GM19438 (cell line): ENCODE data around the gene HDAC8.
"Not testable (repeated sequence)": the region's sequence is repeated elsewhere in the genome, so short reads cannot be mapped to it uniquely, and the experiment has no call there.

Source experiments
- ATAC-seq: cut with Tn5 transposase; IDR thresholded peaks from one replicate; pipeline ENCODE4 v1.9.1; 2021; ENCODE audit warnings: low read depth; ENCODE audit not compliant: unreplicated experiment

Gene HDAC8

DNA sequence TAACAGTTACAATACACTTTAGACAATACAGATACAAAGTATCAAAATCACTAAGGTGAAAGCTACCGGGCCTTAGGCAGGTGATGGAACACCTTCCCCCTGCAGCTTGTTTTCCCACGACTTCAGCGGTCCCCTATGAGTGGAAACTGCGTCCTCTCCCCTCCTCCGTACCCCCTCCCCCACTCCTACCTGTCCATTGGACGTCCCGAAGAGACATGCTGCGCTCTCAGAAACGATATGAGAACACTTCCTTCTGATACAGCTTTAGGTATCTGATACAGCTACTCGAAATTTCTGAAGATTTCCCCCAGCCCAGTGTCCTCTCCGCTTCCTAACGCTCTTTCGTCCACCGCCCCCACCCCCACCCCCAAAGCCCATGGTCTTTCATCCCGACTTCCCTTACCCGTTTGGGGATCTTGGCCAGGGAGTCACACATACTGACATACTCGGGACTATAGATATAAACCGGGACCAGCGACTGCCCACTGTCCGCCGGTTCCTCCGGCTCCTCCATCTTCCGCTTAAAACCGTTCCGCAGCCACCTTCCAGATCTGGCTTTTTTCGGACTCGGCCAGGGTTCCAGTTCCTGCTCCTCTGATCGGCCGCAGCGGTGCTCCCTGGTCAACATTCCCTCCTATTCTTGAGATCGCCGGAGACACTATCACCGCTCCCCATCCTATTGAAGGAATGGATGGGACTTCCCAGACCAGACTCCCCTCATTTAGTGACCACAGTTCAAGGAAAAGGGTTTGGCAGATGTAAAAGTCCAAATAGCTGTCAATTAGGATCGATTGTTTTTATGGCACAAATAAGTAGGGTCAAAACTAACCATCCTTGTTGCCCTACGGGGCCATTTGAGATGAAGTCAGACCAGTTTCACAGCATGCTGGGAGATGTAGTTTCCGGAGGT, at the start of gene HDAC8:
Gene HDAC8, minus strand, starts transcription at position 596 of the 910 bp plus-strand sequence. Its CDS starts 82 bp downstream, at position 514.
- ATAC-seq: peak; percentile 94

DNA sequence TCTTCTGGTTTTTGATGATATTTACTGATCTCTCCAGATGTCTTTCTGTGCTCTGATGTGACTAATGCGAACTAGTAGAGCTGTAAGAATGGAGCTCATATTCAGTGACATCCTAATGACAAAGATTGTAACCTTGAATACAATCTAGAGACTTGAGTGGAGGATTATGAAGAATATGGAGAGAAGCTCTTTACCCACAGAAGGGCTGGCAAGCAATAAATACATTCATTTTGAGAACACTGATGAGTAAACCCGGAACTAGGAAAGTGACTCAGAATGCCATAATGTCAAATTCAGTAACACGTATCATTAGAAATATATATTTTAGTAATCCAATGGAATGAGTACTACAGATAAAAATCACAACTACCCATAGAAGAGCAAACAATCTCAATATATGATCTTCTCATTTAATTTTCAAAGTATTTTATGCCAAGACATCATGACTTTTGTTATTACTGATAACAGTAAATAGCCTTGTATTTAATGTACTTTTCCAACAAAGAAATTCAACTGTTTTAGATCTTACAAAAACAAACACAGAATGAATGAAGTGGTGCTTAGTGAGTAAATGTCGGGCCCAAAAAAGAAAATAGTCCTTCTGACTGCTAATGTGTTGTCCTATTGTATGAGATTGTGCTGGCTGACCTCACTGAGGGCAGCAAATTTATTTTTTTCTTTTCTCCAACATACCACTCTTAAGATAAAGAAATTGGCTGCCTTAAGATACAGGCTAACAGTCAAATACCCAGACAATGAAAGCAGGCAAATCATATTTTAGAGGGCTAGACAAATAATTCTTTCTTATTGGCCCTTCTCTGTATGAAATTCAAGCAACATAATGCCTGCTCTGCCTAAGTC, 49.2 kb upstream of the HDAC8 start:
- ATAC-seq: peak; percentile 57

DNA sequence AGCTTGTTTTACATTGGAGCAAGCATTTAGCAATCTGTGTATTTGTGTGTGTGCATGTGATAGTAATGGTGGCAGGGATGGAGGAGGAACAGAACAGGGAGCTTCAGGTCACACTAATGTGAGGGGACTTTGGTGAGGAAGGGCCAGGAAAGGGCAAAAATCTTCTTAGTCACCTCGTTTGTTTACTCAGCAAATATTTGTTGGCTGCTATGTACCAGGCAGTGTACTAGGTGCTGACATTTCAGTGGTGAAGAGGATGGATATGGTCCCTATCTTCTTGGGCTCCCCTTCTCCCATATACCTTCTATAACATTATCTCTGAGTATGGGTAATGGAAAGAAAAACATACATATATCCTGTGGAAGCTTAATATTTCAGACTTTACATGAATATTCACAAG, 48.5 kb upstream of the HDAC8 start:
- peak; percentile 14 for ATAC-seq

DNA sequence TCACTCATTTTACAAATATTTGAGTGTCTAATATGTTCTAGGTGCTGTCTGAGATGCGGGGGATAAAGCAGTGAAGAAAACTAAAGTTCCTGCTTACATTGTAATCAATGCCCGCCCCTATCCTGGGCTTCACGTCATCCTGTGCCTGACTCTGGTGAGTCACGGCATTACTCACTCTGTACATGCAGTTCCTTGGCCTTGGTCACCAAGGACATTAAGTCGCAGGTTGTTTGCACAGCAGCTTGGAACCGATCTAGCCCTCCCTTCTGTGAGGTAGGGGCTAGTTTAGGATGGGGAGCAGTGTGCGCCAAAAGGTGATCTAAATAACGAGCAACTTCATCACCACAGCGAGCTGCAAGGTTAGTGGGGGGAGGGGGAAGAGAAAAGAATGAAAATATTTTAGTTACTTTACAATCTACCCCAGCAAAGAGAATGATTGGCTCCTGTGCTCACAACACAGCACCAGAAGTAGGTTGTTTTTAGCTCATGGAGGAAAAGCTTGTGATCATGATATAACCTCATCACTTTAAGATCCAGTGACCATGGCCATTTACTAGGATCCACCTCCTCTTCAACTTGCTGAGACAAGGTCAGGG, 48.0 kb upstream of the HDAC8 start:
- no peak for ATAC-seq

DNA sequence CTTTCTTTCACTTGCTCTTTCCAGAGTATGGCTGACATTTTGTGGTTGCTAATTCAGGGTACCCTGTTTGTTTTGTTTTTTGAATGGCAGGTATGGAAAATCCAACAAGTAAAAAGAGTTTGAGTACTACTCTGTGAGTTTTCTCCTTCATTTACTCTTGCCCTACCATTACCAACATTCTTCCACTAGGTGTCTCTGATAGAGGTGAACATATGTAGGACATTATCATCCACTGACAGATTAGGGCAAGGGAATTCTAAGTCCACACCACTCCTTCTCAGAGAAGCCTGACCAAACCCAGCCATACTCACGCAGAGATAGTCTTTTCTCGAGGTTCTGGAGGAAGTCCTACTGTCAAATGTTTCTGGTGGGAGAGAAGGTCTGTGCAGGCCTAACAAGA, 36.7 kb upstream of the HDAC8 start:
- no peak for ATAC-seq

DNA sequence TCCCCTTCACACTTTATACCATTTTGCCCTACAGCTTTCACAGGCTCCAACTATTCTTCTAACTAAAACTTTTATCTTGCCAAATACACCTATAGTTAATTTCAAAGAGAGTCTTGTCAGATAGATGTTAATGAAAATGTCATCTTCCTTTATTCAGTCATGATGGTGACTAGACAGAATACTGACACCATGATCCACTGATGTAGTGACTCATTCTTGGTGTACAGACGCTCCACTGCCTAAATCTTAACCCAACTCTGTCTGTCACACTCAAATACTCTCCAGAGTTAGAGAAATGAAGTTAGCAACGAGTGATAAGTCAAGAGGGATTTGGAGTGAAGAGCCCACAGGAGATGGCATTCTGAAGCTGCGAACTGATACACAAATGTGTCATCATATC, 32.1 kb upstream of the HDAC8 start:
- no peak for ATAC-seq

DNA sequence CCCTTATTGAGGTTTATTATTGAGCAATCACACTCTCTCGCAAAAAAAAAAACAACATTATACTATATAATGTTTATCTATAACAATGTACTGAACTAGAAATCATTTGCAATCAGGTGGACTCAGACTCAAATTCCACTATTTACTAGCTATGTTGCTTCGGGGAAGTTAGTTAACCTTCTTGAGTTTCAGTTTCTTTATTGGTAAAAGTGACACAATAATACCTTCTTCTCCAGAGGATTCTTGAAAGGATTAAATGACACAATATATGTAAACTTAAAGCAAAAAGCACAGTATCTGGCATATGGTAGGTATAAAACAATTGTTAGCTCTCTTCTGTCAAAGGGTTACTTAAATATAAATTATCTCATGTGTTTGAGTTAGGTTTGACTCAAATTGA, 31.5 kb upstream of the HDAC8 start:
- no peak for ATAC-seq

DNA sequence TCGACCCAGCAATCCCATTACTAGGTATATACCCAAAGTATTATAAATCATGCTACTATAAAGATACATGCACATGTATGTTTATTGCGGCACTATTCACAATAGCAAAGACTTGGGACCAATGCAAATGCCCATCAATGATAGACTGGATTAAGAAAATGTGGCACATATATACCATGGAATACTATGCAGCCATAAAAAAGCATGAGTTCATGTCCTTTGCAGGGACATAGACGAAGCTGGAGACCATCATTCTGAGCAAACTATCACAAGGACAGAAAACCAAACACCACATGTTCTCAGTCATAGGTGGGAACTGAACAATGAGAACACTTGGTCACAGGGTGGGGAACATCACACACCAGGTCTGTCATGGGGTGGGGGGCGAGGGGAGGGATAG, 18.4 kb upstream of the HDAC8 start:
- not testable (repeated sequence) for ATAC-seq

DNA sequence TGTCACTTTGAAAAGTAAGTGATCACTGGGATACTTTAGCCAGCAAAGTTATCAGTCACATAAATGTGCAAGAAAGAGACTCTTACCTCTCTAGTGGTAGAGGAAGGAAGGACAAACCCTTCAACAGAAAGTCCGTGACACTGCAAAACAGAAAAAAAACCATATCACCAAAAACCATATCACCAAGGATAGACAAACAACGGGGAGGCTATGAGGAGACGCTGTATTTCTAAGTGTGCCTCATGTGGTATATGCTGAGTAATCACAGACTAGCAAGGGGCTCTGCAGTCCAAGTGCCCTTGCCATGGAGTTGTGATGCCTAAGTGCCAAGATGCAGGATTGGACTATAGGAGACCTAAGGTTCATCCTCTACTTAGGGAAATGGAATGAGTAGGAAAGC, 11.5 kb upstream of the HDAC8 start:
- ATAC-seq: no peak

DNA sequence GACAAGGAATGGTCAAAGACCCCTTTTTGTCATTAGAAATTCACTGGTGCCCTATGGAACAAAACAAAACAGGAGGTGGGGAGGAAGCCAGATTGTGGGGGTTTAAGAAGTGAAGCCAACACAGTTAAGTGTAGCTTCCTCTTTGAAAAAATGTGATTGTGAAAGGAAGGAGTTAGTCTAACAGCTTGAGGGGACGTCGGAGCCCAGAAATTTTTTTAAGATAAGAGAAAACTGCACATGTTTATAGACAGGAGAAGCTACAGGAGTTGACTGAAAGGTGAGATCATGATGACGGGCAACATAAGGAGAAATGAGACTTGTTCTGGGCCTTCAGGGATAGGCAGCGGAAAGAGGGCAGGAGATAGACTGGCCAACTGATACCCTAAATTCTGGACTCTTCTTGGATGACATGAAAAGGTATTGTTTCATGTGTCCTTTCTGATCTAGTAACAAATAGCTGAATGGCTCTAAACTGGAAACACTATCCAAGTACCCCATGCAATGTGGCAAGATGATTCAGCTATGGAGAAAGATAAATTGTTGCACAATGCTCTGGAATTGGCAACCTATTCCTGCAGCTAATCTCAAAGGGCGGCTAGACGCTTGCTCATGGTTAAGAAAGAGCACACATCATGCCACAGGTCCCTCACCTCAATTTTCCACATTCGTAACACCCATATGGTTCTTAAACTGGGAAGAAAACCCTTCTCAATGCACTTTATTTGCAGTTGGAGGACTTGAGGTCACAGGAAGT, 3.7 kb upstream of the HDAC8 start:
- no peak for ATAC-seq

DNA sequence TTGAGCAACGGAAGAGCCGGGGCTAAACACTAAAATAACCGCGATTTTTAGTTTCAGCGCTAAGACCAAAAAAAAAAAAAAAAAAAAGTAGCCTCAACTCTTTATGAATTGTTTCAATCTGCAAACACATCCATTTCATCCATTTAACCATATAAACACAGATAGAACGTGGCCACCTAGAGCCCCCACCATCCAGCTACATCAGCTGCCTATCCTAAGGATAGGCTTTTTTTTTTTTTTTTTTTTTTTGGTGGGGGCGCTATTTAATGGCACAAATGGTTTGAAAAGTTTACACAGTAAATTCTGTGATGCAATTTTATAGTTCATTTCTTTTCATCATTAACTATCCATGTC, 492 bp upstream of the HDAC8 start:
- ATAC-seq: peak; percentile 14

DNA sequence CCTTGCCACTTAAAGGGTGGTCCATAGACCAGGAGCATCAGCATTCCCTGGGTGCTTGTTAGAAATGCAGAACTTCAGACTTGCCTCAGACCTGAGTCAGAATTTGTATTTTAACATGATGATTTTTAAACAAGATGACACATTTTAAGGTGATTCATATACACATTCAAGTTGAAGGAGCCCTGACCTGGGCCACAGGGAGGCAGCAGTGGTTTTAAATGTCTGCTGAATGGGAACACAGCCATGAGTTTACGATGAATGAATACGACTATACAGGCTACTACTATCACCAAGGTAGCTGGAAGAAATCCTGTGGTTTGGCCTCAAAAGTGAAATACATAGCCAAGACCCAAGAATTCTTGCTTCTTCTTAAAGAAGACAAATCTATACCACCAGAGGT, 2.9 kb downstream of the HDAC8 start:
- no peak for ATAC-seq

DNA sequence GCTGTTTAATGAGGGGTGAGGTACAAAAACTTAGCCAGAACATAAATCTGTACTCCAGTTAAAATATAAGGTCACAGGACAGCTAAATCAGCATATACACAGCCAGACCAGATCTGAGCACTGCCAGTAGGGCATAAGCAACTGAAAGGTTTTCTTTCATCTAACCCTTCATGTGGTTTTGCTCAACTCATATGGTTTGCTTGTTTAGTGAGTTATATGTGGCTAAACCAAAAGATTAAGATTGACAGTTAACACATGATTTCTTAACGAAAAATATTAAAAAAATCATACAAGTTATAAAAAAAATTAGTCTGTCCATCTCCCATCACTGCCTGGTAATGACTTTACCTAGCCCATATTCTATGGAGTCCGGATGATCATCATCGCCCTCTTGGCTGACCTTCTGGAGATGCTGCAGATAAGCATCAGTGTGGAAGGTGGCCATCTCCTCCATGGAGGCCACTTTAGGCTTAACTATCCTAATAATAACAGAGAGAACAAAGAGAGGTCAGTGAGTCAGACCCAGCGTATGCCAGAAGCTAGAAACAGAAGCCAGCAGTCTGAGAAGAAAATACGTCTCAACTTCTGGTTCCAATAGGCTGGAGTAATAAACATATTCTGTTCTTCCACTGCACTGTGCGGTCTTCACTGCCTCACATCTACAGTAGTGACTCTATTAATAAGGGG, 4.1 kb downstream of the HDAC8 start:
- no peak for ATAC-seq

DNA sequence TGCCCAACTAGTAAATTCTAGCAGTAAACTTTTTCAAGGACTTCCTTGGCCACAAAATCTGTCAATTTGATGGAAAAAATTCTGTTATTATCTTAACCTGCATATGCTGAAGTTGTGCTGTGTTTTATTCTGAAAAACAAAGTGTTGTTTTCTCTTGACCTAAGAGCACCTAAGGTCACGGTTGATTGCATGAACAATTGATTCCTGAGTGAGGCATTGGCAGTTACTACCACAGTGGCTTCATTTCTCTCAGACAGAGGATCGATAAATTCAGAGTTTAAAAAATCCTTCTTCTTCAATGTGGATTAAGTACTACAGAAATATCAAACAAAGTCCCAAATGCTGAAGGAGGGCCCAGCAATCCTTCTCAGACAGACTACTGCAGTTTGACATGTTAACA, 6.2 kb downstream of the HDAC8 start:
- ATAC-seq: no peak

DNA sequence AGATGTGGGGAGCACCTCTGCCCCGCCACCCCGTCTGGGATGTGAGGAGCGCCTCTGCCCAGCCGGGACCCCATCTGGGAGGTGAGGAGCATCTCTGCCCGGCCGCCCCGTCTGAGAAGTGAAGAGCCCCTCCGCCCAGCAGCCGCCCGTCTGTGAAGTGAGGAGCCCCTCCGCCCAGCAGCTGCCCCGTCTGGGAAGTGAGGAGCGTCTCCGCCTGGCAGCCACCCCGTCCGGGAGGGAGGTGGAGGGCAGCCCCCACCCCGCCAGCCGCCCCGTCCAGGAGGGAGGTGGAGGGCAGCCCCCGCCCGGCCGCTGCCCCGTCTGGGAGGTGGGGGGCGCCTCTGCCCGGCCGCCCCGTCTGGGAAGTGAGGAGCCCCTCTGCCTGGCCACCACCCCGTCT, 13.0 kb downstream of the HDAC8 start:
- not testable (repeated sequence) for ATAC-seq

DNA sequence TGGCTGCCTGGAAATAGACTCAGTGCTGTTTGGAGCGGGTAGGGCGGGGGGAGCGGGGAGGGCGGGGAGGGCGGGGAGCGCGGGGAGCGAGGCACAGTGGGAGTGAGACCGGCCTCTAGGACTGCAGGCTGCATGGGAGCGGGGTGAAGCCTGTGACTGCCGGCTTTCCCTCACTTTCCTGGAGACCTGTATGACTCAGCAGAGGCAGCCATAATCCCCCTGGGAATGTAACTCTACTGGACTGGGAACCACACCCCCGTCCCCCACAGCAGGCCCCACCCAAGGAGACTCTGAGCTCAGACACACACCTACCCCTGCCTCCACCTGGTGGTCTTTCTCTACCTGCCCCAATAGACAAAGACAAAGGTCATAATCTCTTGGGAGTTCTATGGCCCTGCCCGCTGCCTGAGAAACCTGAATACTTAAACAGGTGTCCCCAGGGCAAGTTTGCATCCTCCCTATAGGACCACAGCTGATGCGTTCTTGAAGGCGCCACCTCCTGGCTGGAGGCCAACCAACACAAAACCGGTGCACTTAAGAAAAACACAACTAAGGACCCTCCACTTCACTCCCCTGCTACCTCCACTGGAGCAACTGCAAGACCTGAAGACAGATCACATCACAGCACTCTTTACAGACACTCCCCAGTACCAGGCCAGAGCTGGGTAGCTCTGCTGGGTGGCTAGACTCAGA, 18.0 kb downstream of the HDAC8 start:
- ATAC-seq: no peak

DNA sequence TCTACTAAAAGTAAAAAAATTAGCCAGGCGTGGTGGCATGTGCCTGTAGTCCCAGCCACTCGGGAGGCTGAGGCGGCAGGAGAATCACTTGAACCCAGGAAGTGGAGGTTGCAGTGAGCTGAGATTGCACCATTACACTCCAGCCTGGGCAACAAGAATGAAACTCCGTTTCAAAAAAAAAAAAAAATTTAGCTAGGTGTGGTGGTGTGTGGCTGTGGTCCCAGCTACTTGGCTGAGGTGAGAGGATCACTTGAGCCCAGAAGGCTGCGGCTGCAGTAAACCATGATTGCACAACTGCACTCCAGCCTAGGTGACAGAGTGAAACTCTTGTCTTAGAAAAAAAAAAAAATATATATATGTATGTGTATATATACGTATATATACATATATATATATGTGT, 20.2 kb downstream of the HDAC8 start:
- not testable (repeated sequence) for ATAC-seq

DNA sequence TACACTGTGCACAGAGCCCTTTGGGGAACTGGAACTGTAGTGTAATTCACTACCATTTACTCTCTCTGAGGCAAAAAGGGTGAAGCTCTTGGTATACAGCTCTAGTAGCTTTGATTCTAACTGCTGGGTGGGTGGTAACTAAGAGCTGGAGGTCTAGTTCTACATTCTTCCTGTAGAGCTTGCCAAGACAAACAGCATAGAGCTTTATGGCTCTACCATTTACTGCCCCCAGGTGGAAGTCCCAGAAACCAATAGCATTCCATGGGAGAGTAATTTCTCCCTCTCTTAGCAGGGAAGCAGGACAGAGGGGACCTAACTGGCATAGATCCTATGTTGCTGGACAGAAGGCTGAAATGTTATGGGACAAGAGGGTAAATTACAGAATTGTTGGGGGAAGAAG, 26.7 kb downstream of the HDAC8 start:
- ATAC-seq: no peak

DNA sequence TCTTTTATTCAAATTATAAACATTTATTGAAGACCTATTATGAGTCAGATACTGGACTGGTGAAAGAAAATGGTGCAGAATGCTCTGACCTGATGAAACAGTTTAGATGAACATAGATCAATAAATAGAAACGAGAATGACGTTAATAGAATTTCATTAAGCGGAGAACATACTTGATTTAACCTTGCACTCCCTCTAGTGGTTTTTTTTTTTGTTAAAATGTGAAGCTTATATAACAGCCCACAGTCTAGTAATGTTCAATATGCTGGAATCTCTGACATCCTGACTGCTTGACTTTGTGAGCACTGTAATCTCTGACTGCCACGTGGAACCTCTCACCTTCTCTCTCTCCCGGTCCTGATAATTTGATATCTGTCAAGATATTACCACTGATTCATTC, 32.3 kb downstream of the HDAC8 start:
- ATAC-seq: no peak
